GM12873 (cell line): ENCODE results near the gene NBL1.

Experiments used
- TF ChIP-seq, protein P1 (sequence below): IDR thresholded peaks from 2 replicates; pipeline ENCODE4 v1.5.1; 2012; ENCODE audit warnings: low read depth, mild to moderate bottlenecking, moderate library complexity, low read length, control low read depth; ENCODE audit not compliant: insufficient read depth; ENCODE audit errors: missing control alignments

Gene NBL1

DNA sequence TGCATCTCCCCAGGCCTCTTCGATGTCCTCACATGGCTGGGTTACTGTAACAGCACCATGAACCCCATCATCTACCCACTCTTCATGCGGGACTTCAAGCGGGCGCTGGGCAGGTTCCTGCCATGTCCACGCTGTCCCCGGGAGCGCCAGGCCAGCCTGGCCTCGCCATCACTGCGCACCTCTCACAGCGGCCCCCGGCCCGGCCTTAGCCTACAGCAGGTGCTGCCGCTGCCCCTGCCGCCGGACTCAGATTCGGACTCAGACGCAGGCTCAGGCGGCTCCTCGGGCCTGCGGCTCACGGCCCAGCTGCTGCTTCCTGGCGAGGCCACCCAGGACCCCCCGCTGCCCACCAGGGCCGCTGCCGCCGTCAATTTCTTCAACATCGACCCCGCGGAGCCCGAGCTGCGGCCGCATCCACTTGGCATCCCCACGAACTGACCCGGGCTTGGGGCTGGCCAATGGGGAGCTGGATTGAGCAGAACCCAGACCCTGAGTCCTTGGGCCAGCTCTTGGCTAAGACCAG, 34.9 kb downstream of the NBL1 start:
- TF ChIP-seq, protein P1, sequence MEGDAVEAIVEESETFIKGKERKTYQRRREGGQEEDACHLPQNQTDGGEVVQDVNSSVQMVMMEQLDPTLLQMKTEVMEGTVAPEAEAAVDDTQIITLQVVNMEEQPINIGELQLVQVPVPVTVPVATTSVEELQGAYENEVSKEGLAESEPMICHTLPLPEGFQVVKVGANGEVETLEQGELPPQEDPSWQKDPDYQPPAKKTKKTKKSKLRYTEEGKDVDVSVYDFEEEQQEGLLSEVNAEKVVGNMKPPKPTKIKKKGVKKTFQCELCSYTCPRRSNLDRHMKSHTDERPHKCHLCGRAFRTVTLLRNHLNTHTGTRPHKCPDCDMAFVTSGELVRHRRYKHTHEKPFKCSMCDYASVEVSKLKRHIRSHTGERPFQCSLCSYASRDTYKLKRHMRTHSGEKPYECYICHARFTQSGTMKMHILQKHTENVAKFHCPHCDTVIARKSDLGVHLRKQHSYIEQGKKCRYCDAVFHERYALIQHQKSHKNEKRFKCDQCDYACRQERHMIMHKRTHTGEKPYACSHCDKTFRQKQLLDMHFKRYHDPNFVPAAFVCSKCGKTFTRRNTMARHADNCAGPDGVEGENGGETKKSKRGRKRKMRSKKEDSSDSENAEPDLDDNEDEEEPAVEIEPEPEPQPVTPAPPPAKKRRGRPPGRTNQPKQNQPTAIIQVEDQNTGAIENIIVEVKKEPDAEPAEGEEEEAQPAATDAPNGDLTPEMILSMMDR, result no peak

DNA sequence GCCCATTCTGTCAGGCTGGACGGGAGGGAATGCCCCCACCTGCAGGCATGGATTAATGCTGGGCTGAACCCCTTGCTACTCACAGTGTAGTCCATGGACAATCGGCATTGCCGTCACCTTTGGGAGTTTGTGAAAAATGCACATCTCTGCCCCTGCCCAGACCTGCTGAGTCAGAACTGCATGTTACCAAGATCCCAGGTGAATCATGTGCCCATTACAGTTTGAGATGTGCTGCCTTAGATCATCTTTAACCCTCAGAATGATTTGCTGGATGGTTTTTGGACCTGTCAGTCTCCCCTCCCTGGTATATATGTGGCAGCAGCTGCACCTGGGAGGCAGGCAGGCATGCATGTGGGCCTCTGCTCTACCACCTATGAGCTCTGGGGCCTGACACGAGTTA, 35.6 kb downstream of the NBL1 start:
- TF ChIP-seq, protein P1, result no peak

DNA sequence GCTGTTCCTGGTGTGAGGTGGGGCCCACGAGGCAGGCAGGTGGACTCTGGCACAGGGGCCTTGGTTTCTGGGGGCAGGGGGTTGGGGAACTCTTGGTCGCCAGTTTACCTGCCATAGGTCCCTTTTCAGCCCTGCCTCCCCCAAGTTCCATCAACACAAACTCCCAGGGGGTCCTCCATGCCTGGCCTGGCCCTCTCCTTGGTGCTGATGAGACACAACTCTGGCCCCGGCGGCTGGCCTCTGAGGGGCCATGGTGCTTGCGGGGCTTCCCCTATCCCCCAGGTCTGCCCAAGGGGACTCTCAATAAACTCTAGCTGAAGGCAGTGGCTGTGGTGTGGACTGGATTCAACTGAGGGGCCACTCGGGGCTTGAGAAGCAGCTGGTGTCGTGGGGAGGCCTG, 36.5 kb downstream of the NBL1 start:
- TF ChIP-seq, protein P1, result no peak

DNA sequence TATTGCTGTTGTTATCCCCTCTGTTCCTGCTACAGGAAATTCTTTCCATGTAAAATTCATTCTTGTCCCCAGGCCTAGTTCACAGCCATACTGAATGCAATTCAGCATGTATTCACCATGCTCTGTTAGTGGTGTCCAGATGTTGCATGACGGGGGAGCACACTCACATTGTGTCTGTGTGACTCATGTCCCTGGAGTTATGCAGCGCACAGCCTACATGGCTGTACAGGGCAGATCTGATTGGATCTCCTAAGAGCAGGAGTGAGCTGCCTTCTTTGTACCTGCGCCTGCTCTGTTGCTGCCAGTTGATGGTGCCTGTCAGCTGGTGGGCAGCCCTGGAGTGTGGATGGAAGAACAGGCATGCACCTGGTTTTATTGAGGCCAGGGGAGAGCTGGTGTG, 38.1 kb downstream of the NBL1 start:
- TF ChIP-seq, protein P1, result no peak

DNA sequence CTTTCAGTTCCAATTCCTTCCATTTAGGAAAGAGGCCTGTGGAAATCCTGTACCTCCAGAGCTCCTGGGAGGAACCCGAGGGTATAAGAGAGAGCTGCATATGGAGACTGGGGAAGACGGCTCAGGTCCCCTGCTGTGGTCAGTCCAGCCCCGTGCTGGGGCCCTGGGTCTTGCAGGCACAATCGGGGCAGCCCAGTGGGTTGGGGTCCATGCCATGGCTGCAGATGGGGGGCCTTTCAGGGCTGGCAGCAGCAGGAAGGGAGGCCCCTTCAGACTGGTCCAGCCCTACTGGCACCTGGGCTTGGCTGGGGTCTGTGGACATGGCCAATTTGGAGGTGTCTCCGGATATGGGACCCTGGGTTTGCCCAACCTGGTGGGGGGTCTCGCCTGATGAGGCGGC, 38.8 kb downstream of the NBL1 start:
- TF ChIP-seq, protein P1, result no peak

DNA sequence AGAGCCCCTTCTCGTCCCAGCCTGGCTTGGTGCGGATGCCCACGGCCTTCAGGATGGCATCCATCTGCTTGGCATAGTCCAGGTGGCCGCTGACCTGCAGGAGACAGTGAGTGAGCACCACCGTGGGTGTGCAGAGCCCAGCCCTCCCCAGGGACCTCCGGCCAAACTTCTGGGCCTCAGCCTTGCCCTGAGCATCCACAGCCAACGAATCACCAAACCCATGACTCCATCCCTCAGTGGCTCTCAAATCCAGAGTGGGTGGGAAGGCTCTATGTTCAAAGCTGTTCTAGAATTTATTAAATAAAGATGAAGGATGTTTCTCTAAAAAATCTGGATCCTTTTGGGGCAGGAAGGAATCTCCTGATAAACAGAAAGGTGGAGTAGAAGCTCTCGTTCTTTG, 39.2 kb downstream of the NBL1 start:
- TF ChIP-seq, protein P1, result no peak

DNA sequence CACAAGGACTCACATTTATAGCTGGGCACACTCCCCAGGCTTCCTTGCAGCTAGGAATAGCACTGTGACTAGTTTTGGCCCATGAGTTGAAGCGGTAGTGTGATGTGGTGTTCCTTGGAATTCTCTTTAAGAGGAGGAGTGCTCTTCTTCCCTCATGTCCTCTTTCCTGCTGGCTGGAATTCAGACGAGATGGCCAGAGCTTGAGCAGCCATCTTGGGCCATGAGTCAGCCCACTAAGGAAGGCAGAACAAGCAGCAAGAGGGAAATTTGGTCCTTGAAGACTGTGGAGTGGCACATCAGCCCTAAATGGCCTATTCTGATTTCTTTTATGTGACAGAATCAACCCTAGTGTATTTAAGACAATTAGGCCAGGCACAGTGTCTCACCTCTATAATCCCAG, 40.6 kb downstream of the NBL1 start:
- TF ChIP-seq, protein P1, result no peak
